Liver (tissue), 3 donors: Measurements from ENCODE around the gene PEX14.

ENCODE experiments used
- EGR1 ChIP-seq, 2 donors: IDR thresholded peaks; 2 replicates each; pipeline ENCODE4 v1.6.1; 2016 to 2018; ENCODE audit warnings: antibody characterized with exemption in 2 of 2, low read depth in 2 of 2
- GABPA ChIP-seq, 2 donors: IDR thresholded peaks in 1 of 2; conservative IDR thresholded peaks in 1 of 2; 2 replicates each; pipeline ENCODE4 v1.6.1; 2016; ENCODE audit warnings: antibody characterized with exemption in 2 of 2, mild to moderate bottlenecking in 1 of 2, moderate library complexity in 1 of 2
- TF ChIP-seq, protein P1 (sequence below): fragments of 150-350 bp; IDR thresholded peaks from 2 replicates; pipeline ENCODE4 v1.5.1; 2017; ENCODE audit warnings: improper control_type of control experiment, low read depth, low read length; ENCODE audit not compliant: missing input control
- TF ChIP-seq, protein P2 (sequence below): IDR thresholded peaks from 2 replicates; pipeline ENCODE4 v1.6.1; 2016; ENCODE audit warnings: antibody characterized with exemption
- donor health status: healthy.
- donor health status: healthy.

DNA sequence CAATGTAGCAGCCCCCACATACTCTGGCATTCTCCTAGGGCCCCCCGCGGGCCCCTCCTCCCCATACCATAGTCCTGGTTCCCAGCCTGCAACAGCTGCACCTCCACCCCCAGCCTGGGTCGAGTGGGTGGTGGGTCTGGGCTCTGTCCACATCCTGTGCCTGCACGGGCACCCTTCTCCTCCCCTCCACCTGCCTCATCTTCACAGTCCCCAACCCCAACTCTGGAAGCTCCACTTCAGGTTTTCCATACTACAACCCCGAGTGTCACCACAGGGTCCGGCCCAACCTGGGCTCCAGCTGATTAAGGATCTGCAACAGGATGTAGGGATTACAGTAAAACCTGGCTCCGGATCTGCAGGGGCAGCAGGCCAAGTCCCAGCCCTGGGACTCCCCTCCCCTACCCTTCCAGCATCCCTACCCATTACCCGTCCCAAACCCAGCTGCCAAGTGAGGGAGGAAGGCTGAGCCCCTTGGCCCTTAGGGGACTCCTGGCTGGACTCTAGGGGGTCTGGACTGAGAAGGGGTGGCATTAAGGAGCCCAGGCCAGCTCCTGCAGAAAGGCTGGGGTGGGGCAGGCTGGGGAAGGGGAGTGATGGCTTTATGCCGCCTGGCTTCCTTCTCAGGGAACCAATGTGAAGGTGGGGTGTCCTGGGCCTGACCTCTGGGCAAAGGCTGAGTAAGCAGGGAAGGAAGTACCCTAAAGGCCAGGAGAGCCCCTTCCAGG is 204.9 kb downstream of the PEX14 start:
- TF ChIP-seq EGR1 (IDR thresholded peaks at IDR 0.05; ENCODE audit: low read depth in 2 of 2) = no peak
- TF ChIP-seq, protein P1, sequence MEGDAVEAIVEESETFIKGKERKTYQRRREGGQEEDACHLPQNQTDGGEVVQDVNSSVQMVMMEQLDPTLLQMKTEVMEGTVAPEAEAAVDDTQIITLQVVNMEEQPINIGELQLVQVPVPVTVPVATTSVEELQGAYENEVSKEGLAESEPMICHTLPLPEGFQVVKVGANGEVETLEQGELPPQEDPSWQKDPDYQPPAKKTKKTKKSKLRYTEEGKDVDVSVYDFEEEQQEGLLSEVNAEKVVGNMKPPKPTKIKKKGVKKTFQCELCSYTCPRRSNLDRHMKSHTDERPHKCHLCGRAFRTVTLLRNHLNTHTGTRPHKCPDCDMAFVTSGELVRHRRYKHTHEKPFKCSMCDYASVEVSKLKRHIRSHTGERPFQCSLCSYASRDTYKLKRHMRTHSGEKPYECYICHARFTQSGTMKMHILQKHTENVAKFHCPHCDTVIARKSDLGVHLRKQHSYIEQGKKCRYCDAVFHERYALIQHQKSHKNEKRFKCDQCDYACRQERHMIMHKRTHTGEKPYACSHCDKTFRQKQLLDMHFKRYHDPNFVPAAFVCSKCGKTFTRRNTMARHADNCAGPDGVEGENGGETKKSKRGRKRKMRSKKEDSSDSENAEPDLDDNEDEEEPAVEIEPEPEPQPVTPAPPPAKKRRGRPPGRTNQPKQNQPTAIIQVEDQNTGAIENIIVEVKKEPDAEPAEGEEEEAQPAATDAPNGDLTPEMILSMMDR = no peak
- TF ChIP-seq GABPA (IDR thresholded peaks at IDR 0.05 in 1 of 2, conservative IDR thresholded peaks at IDR 0.05 in 1 of 2) = no peak
- TF ChIP-seq, protein P2, sequence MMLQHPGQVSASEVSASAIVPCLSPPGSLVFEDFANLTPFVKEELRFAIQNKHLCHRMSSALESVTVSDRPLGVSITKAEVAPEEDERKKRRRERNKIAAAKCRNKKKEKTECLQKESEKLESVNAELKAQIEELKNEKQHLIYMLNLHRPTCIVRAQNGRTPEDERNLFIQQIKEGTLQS = no peak
